ENCODE results near the gene S100A13. TPM values are rescaled to one million over a fixed set of nuclear protein-coding genes. Genes with fewer than 3 reads are reported as not detected.

S100A13 gene
- total RNA-seq, 1 experiment from 2014 or later = 55.0 TPM

- H2AK5ac ChIP-seq (ENCODE audit: insufficient read length, low read length) = no peak overlapping the region
- Mint-ChIP-seq H3K4me3 (no peak overlapping the region; a peak in 1 of 5 replicates), H3K4me1 (peaks cover 44% of the 10 kb centered on the region in 2 experiments), H3K36me3 (ENCODE audit: insufficient read depth in 1 of 3, low read depth in 3 of 3) (peaks cover 11 to 20% (median 19%) of the 10 kb centered on the region in 3 experiments), H3K27ac (peak overlapping the region in 2 of 3 experiments; percentile 30 to 79; a peak in 2 of 7 replicates), H3K27me3 (ENCODE audit: low read depth) (0 out of 2 replicates have a peak, but pooled peaks cover 2% of the 10 kb centered on the region), H3K9me3 (no peaks in the 10 kb centered on the region; a peak in 1 of 5 replicates)
- 0 out of 2 replicates have a peak, but pooled peaks cover 3% of the 10 kb centered on the region for H3K4me1 ChIP-seq (ENCODE audit: insufficient read depth, low read length)
- H4K91ac ChIP-seq (ENCODE audit: insufficient read length, low read depth, low read length) = no peak overlapping the region
- H3K4me2 ChIP-seq (ENCODE audit: insufficient read depth, insufficient read length, low read length) = no peak overlapping the region
- no peak overlapping the region for H2AFZ ChIP-seq (ENCODE audit: low read length)
- H3K14ac ChIP-seq (ENCODE audit: insufficient read depth, low read length) = no peak overlapping the region
- no peak overlapping the region for H3K4ac ChIP-seq (ENCODE audit: low read depth, low read length)
- no peak overlapping the region for H2BK15ac ChIP-seq (ENCODE audit: low read depth, low read length)
- H3K18ac ChIP-seq (ENCODE audit: insufficient read length, low read depth, low read length) = no peak overlapping the region
- no peak overlapping the region for H4K8ac ChIP-seq (replicated peaks; ENCODE audit: insufficient read length, low read depth, low read length)
- no peaks in the 10 kb centered on the region for H3K9me3 ChIP-seq (ENCODE audit: control insufficient read depth, low read depth, low read length)
- H2BK120ac ChIP-seq (ENCODE audit: low read depth, low read length, poor library complexity, severe bottlenecking) = no peak overlapping the region
- H4K5ac ChIP-seq (ENCODE audit: insufficient read length, low read depth, low read length) = no peak overlapping the region
- no peak overlapping the region for H3K9ac ChIP-seq (ENCODE audit: extremely low read depth, insufficient read length, low read length)
- no CpG with 5 or more reads among the region's 6 CpGs for WGBS (ENCODE audit: extremely low coverage, insufficient read length, low lambda C conversion rate)
- no peak for DNase-seq
- no peak overlapping the region for H3K23ac ChIP-seq (ENCODE audit: insufficient read length, low read depth, low read length)
- H3K27me3 ChIP-seq (ENCODE audit: insufficient read depth, low read length) = no peaks in the 10 kb centered on the region
- H4K20me1 ChIP-seq (ENCODE audit: control insufficient read depth, insufficient read depth, insufficient read length) = no peaks in the 10 kb centered on the region
- H3K27ac ChIP-seq (ENCODE audit: insufficient read length, low read depth, low read length) = no peak overlapping the region
- H3K79me1 ChIP-seq (ENCODE audit: insufficient read depth, low read depth, low read length, poor library complexity, severe bottlenecking) = no peaks in the 10 kb centered on the region
- H2BK5ac ChIP-seq (ENCODE audit: insufficient read length, low read length) = no peak overlapping the region
- no peaks in the 10 kb centered on the region for H3K79me2 ChIP-seq (ENCODE audit: insufficient read depth, low read length)
- H3K56ac ChIP-seq (ENCODE audit: insufficient read length, low read depth, low read length) = no peak overlapping the region
- no peak overlapping the region for H2BK20ac ChIP-seq (ENCODE audit: low read depth, low read length, poor library complexity, severe bottlenecking)
- no peak overlapping the region for H2BK12ac ChIP-seq (ENCODE audit: insufficient read length, low read depth, low read length)
- TF ChIP-seq CTCF (conservative IDR thresholded peaks at IDR 0.05) = no peak
- H3T11ph ChIP-seq (ENCODE audit: low read length) = no peak overlapping the region
- H3K23me2 ChIP-seq (ENCODE audit: insufficient read length, low read depth, low read length, poor library complexity, severe bottlenecking) = peaks cover 12% of the 10 kb centered on the region
Measured at GRCh38 chr1:153628638-153629342, 1.5 kb upstream of the S100A13 start.

Data from H9 (cell line).